Iris pigment epithelial cell (primary cell): Measurements from ENCODE around the gene EXOG.

Experiments
- DNase-seq: peaks from one replicate; pipeline ENCODE4 v3.0.0-alpha.2; 2011; ENCODE audit warnings: low read depth

The EXOG gene

GRCh38 chr3:38473229-38473628 lies 22.9 kb upstream of the EXOG start:
- no peak for DNase-seq

- DNase-seq = no peak
Measured at GRCh38 chr3:38474928-38475605, 21.1 kb upstream of the EXOG start.

- no peak for DNase-seq
Measured at GRCh38 chr3:38475716-38476115, 20.4 kb upstream of the EXOG start.

GRCh38 chr3:38476157-38476756 lies 19.9 kb upstream of the EXOG start:
- DNase-seq = no peak

GRCh38 chr3:38477057-38477820 lies 18.9 kb upstream of the EXOG start:
- no peak for DNase-seq

GRCh38 chr3:38477839-38478450 lies 18.2 kb upstream of the EXOG start:
- no peak for DNase-seq

GRCh38 chr3:38478901-38479300 lies 17.2 kb upstream of the EXOG start:
- no peak for DNase-seq

- peak; percentile 59 for DNase-seq
Measured at GRCh38 chr3:38479431-38480092, 16.6 kb upstream of the EXOG start.

- DNase-seq = no peak
Measured at GRCh38 chr3:38480093-38480445, 16.1 kb upstream of the EXOG start.

- DNase-seq = no peak
Measured at GRCh38 chr3:38480930-38481329, 15.2 kb upstream of the EXOG start.

GRCh38 chr3:38482951-38483350 lies 13.2 kb upstream of the EXOG start:
- no peak for DNase-seq

GRCh38 chr3:38487323-38487722 lies 8.8 kb upstream of the EXOG start:
- no peak for DNase-seq

GRCh38 chr3:38488949-38489348 lies 7.2 kb upstream of the EXOG start:
- no peak for DNase-seq

GRCh38 chr3:38489766-38490165 lies 6.4 kb upstream of the EXOG start:
- no peak for DNase-seq

GRCh38 chr3:38490281-38491030 lies 5.7 kb upstream of the EXOG start:
- no peak for DNase-seq

GRCh38 chr3:38491215-38491614 lies 4.9 kb upstream of the EXOG start:
- DNase-seq = no peak

- peak; percentile 78 for DNase-seq
Measured at GRCh38 chr3:38493031-38493430, 3.1 kb upstream of the EXOG start.

GRCh38 chr3:38497031-38497430 lies 891 bp downstream of the EXOG start:
- DNase-seq = peak; percentile 54

- DNase-seq = no peak
Measured at GRCh38 chr3:38500688-38501417, 4.7 kb downstream of the EXOG start.

- DNase-seq = no peak
Measured at GRCh38 chr3:38507120-38507519, 11.0 kb downstream of the EXOG start.

GRCh38 chr3:38509732-38510131 lies 13.6 kb downstream of the EXOG start:
- DNase-seq = no peak
